Mucosa of stomach (tissue), 1 donor: ENCODE measurements around the gene STX7.

Source experiments
- H3K27me3 ChIP-seq: one replicate; pipeline ENCODE4 v1.7.0; 2013; ENCODE audit warnings: mild to moderate bottlenecking, low read length; ENCODE audit not compliant: control insufficient read depth, insufficient read depth
- H3K36me3 ChIP-seq: one replicate; pipeline ENCODE4 v1.7.0; 2013; ENCODE audit warnings: low read length; ENCODE audit not compliant: control insufficient read depth, insufficient read depth
- H3K4me1 ChIP-seq: one replicate; pipeline ENCODE4 v1.7.0; 2013; ENCODE audit warnings: mild to moderate bottlenecking, low read length; ENCODE audit not compliant: control insufficient read depth, insufficient read depth
- H3K4me3 ChIP-seq: one replicate; pipeline ENCODE4 v1.7.0; 2013; ENCODE audit warnings: low read length
- H3K9ac ChIP-seq: one replicate; pipeline ENCODE4 v1.7.0; 2013; ENCODE audit warnings: mild to moderate bottlenecking, low read length, moderate library complexity
- H3K9me3 ChIP-seq: one replicate; pipeline ENCODE4 v1.7.0; 2013; ENCODE audit warnings: mild to moderate bottlenecking, low read length, moderate library complexity; ENCODE audit not compliant: control insufficient read depth
- donor health status: Pancreatic carcinoma.

Gene STX7

DNA sequence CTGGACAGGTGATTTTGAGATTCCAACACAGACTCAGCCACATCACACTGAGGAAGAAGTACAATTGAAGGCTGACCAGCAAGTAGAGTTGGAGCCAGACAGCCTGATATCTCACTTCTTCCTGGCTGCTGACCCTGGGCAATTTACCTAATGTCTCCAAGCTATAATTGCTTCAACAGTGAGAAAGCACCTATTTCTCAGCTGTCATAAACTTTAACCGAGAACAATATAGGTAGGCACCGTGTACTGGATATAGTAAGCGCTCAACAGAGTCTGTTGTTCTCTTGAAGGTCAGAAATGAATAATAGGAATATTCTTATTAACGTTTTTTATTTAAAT lies 28.3 kb downstream of the STX7 start:
- Histone ChIP-seq H3K9me3 (no peaks in the 10 kb centered on the region), H3K27me3 (no peaks in the 10 kb centered on the region), H3K4me1 (peaks cover 4% of the 10 kb centered on the region), H3K4me3 (no peak overlapping the region), H3K36me3 (no peaks in the 10 kb centered on the region), H3K9ac (no peak overlapping the region)

DNA sequence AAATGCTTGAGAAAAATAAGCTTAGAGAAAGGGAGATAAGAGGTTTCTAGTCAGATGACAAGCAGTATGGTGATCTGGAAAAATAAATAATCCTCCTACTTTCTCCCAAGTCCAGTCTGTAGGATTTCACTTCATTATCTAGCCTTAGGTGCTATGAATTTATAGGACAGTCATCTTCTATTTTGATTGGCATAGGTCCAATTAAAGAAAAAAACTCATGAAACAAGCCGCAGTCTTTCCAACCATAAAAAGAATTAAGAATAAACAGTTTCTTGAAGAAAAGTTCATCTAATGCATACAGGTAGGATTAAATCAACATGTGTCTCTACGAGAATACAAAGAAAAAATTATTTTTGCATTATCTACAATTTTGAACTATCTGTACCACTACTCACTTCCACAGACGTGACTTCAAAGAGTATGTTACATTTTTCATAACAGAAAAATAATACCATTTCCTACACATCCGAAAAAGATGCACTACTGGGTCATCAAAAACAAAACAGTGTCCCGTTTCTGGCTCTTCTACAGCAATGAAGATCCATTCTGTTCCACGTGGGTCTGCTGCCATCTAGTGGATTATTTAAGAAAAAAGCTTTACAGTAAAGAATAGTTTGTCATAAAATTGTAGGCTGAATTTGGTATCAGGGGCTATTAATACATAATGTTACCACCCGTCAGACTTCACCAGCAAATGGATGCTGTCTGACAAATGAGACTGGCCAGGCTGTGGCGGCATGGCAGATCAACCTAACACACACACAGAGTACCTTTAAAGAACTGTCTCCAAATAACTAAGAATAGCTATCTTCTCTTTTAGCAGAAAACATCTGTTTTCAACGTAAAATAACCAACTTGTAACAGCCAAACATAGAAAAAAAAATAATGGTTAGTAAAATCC lies 28.9 kb downstream of the STX7 start:
- Histone ChIP-seq H3K4me1 (peaks cover 4% of the 10 kb centered on the region), H3K36me3 (no peaks in the 10 kb centered on the region), H3K9me3 (no peaks in the 10 kb centered on the region), H3K27me3 (no peaks in the 10 kb centered on the region), H3K4me3 (no peak overlapping the region), H3K9ac (no peak overlapping the region)

GRCh38 chr6:132482581-132482980 lies 30.3 kb downstream of the STX7 start:
- no peaks in the 10 kb centered on the region for H3K27me3 ChIP-seq
- H3K36me3 ChIP-seq = no peaks in the 10 kb centered on the region
- no peak overlapping the region for H3K9ac ChIP-seq
- peaks cover 4% of the 10 kb centered on the region for H3K4me1 ChIP-seq
- no peak overlapping the region for H3K4me3 ChIP-seq
- no peaks in the 10 kb centered on the region for H3K9me3 ChIP-seq

- Histone ChIP-seq H3K36me3 (no peaks in the 10 kb centered on the region), H3K9me3 (no peaks in the 10 kb centered on the region), H3K4me3 (no peak overlapping the region), H3K4me1 (peaks cover 4% of the 10 kb centered on the region), H3K9ac (no peak overlapping the region), H3K27me3 (no peaks in the 10 kb centered on the region)
Measured at GRCh38 chr6:132481189-132481588, 31.7 kb downstream of the STX7 start.

DNA sequence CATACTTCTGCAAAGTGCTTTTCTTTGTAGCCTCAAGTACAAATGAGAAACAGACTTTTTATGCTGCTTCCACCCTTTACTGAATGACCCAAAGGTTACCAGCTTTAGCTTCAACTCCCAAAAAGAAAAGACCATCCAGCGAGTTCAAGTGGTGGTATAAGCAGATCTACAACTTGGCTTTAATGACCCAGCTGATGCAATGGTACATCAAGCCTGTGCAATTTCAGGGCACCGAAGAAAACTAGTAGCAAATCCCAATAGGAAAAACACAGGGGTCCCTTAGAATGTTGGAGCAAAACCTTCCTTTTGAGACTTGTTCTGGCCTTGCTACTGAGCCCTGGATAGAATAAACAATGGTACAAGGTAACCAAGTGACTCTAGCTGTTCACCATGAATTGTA lies 33.8 kb downstream of the STX7 start:
- H3K9me3 ChIP-seq = no peaks in the 10 kb centered on the region
- no peaks in the 10 kb centered on the region for H3K36me3 ChIP-seq
- peaks cover 4% of the 10 kb centered on the region for H3K4me1 ChIP-seq
- H3K27me3 ChIP-seq = no peaks in the 10 kb centered on the region
- no peak overlapping the region for H3K9ac ChIP-seq
- no peak overlapping the region for H3K4me3 ChIP-seq

GRCh38 chr6:132478674-132479073 lies 34.2 kb downstream of the STX7 start:
- Histone ChIP-seq H3K9me3 (no peaks in the 10 kb centered on the region), H3K27me3 (no peaks in the 10 kb centered on the region), H3K36me3 (no peaks in the 10 kb centered on the region), H3K4me3 (no peak overlapping the region), H3K9ac (no peak overlapping the region), H3K4me1 (peaks cover 4% of the 10 kb centered on the region)

- Histone ChIP-seq H3K4me1 (peaks cover 4% of the 10 kb centered on the region), H3K9me3 (no peaks in the 10 kb centered on the region), H3K27me3 (no peaks in the 10 kb centered on the region), H3K4me3 (no peak overlapping the region), H3K9ac (no peak overlapping the region), H3K36me3 (no peaks in the 10 kb centered on the region)
Measured at GRCh38 chr6:132478266-132478665, 34.6 kb downstream of the STX7 start.

DNA sequence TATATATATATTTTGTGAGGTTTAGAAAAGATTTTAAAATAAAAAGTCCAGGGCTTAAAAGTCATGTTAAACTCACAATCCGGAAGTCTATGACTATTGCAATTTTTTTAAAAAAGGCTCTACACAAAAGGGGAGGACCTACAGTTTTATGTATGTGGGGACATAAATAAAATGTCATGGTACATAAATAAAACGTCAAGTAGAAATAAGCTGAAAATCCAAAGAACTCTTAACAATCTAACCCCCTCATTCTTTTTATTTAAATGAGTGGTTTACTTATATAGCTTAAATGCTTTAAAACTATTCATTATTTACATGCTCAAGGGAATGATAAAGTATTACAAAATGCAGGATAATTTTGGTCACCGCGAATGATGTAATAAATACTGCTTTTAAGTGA lies 36.2 kb downstream of the STX7 start:
- H3K4me1 ChIP-seq = peaks cover 4% of the 10 kb centered on the region
- no peaks in the 10 kb centered on the region for H3K36me3 ChIP-seq
- no peak overlapping the region for H3K9ac ChIP-seq
- H3K9me3 ChIP-seq = no peaks in the 10 kb centered on the region
- no peak overlapping the region for H3K4me3 ChIP-seq
- H3K27me3 ChIP-seq = no peaks in the 10 kb centered on the region

GRCh38 chr6:132475925-132476324 lies 37.0 kb downstream of the STX7 start:
- Histone ChIP-seq H3K4me1 (peaks cover 2% of the 10 kb centered on the region), H3K9ac (no peak overlapping the region), H3K36me3 (no peaks in the 10 kb centered on the region), H3K27me3 (no peaks in the 10 kb centered on the region), H3K4me3 (no peak overlapping the region), H3K9me3 (no peaks in the 10 kb centered on the region)

DNA sequence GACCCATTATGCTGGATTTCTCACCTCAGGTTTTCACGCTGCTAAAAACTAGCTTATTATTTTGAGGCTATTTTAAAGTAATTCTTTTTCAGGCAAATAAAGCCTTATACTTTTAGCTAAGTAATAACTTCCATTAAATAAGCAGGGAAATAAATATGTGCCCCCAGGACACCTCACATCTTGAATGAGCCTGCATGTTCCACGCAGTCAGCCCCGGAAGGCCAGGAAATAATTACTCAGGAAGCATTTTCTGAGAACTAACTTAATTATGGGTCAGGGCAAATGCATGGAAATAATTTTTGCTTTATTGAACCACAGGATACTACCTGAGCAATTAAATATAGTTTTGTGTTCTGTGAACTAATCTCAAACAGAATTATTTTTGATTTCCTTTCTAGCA lies 41.1 kb downstream of the STX7 start:
- H3K9ac ChIP-seq = no peak overlapping the region
- no peak overlapping the region for H3K4me3 ChIP-seq
- no peaks in the 10 kb centered on the region for H3K36me3 ChIP-seq

GRCh38 chr6:132466952-132467351 lies 46.0 kb downstream of the STX7 start:
- Histone ChIP-seq H3K4me3 (no peak overlapping the region), H3K27me3 (no peaks in the 10 kb centered on the region), H3K9ac (no peak overlapping the region), H3K9me3 (no peaks in the 10 kb centered on the region), H3K4me1 (no peaks in the 10 kb centered on the region), H3K36me3 (no peaks in the 10 kb centered on the region)

More for the DNA sequence above, 41.1 kb downstream of the STX7 start:
- Histone ChIP-seq H3K9me3 (no peaks in the 10 kb centered on the region), H3K27me3 (no peaks in the 10 kb centered on the region), H3K4me1 (no peaks in the 10 kb centered on the region)

GRCh38 chr6:132465530-132466485 lies 47.1 kb downstream of the STX7 start:
- Histone ChIP-seq H3K9me3 (no peaks in the 10 kb centered on the region), H3K4me1 (no peaks in the 10 kb centered on the region), H3K27me3 (no peaks in the 10 kb centered on the region), H3K4me3 (no peak overlapping the region), H3K9ac (no peak overlapping the region), H3K36me3 (no peaks in the 10 kb centered on the region)
